Limb (tissue), 2 donors: Measurements from ENCODE around the gene PHTF1.

Experiments used
- DNase-seq, 2 donors: peaks; one replicate each; pipeline ENCODE4 v3.0.0-alpha.2; 2016; ENCODE audit errors: extremely low spot score in 2 of 2

The PHTF1 gene

GRCh38 chr1:113759333-113760101 is at the start of gene PHTF1:
PHTF1 (minus strand) TSS chr1:113759486; CDS start chr1:113758703, 783 bp downstream.
- DNase-seq: peak; percentile 51 to 82

- no peak for DNase-seq
Measured at GRCh38 chr1:113808450-113809195, 49.3 kb upstream of the PHTF1 start.

GRCh38 chr1:113805639-113806038 is 46.4 kb upstream of the PHTF1 start:
- no peak for DNase-seq

- no peak for DNase-seq
Measured at GRCh38 chr1:113805256-113805531, 45.9 kb upstream of the PHTF1 start.

GRCh38 chr1:113804421-113805255 is 45.4 kb upstream of the PHTF1 start:
- no peak for DNase-seq

GRCh38 chr1:113802367-113803007 is 43.2 kb upstream of the PHTF1 start:
- DNase-seq: no peak

- no peak for DNase-seq
Measured at GRCh38 chr1:113800487-113800886, 41.2 kb upstream of the PHTF1 start.

GRCh38 chr1:113797472-113797871 is 38.2 kb upstream of the PHTF1 start:
- no peak for DNase-seq

GRCh38 chr1:113793878-113794834 is 34.9 kb upstream of the PHTF1 start:
- no peak for DNase-seq

- DNase-seq: no peak
Measured at GRCh38 chr1:113792986-113793385, 33.7 kb upstream of the PHTF1 start.

GRCh38 chr1:113792471-113792870 is 33.2 kb upstream of the PHTF1 start:
- no peak for DNase-seq

- DNase-seq: no peak
Measured at GRCh38 chr1:113788802-113789201, 29.5 kb upstream of the PHTF1 start.

- DNase-seq: no peak
Measured at GRCh38 chr1:113787663-113788062, 28.4 kb upstream of the PHTF1 start.

GRCh38 chr1:113786069-113786468 is 26.8 kb upstream of the PHTF1 start:
- DNase-seq: no peak

GRCh38 chr1:113784104-113784779 is 25.0 kb upstream of the PHTF1 start:
- no peak for DNase-seq

GRCh38 chr1:113783254-113784103 is 24.2 kb upstream of the PHTF1 start:
- DNase-seq: peak in 1 of 2 donors; percentile 38

GRCh38 chr1:113782406-113782805 is 23.1 kb upstream of the PHTF1 start:
- DNase-seq: no peak

GRCh38 chr1:113780374-113781146 is 21.3 kb upstream of the PHTF1 start:
- DNase-seq: no peak
